Body of pancreas (tissue), 4 donors: ENCODE results near the gene OR1I1.

Experiments used
- POLR2A ChIP-seq, 3 donors: fragments of 450-650 bp; IDR thresholded peaks; one replicate each; pipeline ENCODE4 v1.6.1; 2016; ENCODE audit warnings: antibody characterized with exemption in 3 of 3, mild to moderate bottlenecking in 2 of 3
- TF ChIP-seq, protein P1 (sequence below), 7 experiments: fragments of 450-650 bp in 4 of 7; fragments of 200-600 bp in 3 of 7; sonication (generic) in 3 of 7; IDR thresholded peaks; one replicate each; pipeline ENCODE4 v1.5.1; 2016 to 2019; ENCODE audit warnings: antibody characterized with exemption in 7 of 7

DNA sequence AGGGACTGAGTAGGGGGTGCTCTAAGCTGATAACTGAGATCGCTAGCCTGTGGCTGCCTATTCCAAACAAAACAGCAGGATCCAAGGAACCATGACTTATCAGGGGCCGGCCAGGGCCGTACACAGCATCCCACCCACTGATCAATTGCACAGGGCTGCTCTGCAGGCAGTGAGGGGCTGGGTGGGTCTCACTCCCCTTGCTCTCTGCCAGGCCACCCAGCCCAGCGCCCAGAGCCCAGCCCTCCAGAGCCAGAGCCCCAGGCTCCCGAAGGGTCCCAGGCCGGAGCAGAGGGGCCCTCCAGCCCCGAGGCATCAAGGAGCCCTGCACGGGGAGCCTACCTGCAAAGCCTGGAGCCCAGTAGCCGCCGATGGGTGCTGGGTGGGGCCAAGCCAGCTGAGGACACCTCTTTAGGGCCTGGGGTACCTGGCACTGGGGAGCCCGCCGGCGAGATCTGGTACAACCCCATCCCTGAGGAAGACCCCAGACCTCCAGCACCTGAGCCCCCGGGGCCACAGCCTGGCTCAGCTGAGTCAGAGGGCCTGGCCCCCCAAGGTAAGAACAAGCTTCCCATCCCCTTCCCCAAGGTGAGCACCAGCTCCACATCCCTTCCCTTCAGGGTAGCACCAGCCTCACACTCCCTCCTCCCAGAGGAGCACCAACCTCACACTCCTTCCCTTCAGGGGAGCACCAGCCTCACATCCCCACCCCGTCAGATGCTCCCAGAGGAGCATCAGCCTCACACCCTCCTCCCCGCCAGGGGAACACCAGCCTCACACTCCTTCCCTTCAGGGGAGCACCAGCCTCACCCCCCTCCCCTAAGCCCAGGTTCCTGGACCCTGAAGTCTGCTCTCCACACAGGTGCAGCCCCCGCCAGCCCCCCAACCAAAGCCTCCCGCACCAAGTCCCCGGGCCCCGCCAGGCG, 27.1 kb downstream of the OR1I1 start:
- no peak for TF ChIP-seq POLR2A (IDR thresholded peaks at IDR 0.05)
- TF ChIP-seq, protein P1, sequence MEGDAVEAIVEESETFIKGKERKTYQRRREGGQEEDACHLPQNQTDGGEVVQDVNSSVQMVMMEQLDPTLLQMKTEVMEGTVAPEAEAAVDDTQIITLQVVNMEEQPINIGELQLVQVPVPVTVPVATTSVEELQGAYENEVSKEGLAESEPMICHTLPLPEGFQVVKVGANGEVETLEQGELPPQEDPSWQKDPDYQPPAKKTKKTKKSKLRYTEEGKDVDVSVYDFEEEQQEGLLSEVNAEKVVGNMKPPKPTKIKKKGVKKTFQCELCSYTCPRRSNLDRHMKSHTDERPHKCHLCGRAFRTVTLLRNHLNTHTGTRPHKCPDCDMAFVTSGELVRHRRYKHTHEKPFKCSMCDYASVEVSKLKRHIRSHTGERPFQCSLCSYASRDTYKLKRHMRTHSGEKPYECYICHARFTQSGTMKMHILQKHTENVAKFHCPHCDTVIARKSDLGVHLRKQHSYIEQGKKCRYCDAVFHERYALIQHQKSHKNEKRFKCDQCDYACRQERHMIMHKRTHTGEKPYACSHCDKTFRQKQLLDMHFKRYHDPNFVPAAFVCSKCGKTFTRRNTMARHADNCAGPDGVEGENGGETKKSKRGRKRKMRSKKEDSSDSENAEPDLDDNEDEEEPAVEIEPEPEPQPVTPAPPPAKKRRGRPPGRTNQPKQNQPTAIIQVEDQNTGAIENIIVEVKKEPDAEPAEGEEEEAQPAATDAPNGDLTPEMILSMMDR (IDR thresholded peaks at IDR 0.05): no peak
